H54 (cell line): ENCODE measurements around the gene FAM53B.

Experiments
- DNase-seq: peaks from one replicate; pipeline ENCODE4 v3.0.0; 2011; ENCODE audit warnings: low spot score, mixed read lengths; ENCODE audit not compliant: insufficient read length
- FAIRE-seq: peaks from 3 replicates; lab custom pipeline; 2011; peaks lifted over from hg19 to GRCh38; lab: Jason Lieb, UNC
- POLR2A ChIP-seq: IDR thresholded peaks from 2 replicates; pipeline ENCODE4 v1.6.1; 2011; ENCODE audit warnings: low read depth, mild to moderate bottlenecking, low read length

The FAM53B gene

DNA sequence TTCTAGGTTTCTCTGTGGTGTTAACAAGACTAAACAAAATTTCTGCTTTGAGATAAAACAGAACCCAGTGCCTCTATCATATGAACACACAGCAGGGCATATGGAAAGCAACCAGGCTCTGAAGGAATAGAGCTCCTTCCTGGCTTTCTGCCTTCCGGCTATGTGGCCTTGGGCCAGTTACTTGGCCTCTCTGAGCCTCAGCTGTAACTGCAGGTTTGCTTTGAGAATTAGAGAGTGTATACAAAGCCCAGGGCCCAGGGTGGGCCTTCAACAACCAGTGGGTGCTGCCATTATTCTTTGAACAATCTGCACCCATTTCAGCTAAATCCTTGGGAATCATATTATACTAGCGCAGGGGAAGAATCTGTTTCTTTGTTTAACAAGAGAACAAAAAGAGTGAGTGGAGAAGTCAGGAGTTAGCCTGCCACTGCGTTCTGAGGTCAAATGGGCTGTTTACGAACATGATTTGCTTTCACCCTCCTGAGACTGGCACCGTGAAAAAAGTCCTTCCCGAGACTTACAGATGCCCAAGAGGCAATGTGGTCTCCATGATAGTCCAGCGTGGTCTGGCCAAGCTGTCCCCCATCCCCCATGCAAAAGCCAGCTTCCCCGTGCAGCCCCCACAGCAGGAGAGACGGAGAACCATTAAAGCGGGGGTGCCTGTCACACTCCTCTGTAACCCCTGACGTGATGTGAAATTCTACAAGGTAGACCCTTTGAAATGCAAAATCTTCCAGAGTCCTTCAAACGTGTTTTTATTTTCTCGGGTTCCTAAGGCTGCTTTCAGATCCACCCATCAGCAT is 4.9 kb downstream of the FAM53B start:
- FAIRE-seq (no peak), DNase-seq (no peak)
- no peak for TF ChIP-seq POLR2A

DNA sequence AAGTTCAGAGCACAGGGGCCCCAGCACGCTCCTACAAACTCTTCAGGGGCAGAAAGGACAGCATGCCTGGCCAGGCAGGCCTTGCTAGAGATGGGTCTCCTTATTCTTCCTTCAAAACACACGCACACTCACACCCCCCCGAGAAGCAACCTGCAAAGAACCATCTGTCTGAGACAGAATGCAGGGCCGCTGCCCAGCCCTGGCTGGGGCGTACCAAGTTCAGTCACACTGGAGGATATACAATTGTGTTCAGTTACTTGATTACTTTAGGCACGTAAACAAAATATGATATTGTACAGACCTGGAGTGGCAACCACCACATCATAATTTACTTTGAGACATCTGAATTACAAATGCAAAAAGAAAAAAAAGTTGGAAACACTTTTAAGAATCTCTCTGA is 5.7 kb downstream of the FAM53B start:
- no peak for DNase-seq
- no peak for TF ChIP-seq POLR2A
- FAIRE-seq, result no peak

DNA sequence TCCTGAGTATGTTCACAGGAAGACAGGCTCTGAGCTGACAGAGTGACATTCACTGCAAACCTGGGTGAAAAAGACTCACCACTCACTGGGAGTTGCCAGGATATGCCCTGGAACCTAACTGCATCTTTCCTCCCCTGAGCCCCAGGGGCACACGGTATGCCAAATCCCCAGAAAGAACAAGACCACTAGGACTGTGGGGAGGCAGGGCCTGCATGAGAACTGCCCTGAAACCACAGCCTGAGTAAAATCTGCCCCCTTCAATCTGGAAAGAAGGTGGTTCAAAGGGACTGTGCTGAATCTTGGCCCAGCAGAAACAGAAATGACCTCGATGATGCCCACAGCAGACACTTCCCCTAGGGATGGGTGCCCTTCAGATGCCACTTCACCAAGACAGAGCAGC is 6.5 kb downstream of the FAM53B start:
- DNase-seq, result no peak
- FAIRE-seq, result no peak

GRCh38 chr10:124737221-124737620 is 7.0 kb downstream of the FAM53B start:
- no peak for DNase-seq
- no peak for TF ChIP-seq POLR2A
- FAIRE-seq, result no peak

More for the DNA sequence above, 6.5 kb downstream of the FAM53B start:
- no peak for TF ChIP-seq POLR2A

DNA sequence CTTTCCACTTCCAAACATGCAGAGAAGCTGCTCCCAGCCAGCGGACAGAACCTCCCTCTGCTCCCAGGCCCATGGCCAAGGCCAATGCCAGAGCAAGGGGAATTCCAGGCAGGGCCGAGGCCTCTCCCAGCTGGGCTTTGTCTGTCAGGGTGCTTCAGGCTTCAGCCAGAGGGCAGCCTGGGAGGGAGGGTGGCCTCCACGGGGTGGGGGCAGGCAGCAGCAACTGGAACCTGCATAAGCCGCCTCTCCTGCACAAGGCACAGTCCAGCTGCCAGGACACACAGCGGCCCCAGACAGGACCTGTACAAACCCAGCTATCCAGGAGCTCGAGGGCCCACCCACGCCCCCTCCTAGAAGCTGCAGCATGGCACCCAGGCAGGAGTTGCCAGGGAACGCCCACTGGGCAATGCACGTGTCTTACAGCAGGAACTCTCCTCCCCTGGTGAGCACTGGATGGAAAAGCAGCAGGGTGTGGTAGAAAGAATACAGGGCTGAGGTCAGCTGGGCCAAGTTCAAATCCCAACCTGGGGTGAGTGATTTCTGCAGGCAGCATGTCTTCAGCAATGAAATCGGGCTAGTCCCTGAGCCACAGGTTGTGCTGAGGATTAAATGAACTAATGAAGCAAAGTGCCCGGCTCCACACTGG is 7.6 kb downstream of the FAM53B start:
- no peak for TF ChIP-seq POLR2A
- peak; percentile 74 for DNase-seq
- FAIRE-seq, result peak; percentile 96

DNA sequence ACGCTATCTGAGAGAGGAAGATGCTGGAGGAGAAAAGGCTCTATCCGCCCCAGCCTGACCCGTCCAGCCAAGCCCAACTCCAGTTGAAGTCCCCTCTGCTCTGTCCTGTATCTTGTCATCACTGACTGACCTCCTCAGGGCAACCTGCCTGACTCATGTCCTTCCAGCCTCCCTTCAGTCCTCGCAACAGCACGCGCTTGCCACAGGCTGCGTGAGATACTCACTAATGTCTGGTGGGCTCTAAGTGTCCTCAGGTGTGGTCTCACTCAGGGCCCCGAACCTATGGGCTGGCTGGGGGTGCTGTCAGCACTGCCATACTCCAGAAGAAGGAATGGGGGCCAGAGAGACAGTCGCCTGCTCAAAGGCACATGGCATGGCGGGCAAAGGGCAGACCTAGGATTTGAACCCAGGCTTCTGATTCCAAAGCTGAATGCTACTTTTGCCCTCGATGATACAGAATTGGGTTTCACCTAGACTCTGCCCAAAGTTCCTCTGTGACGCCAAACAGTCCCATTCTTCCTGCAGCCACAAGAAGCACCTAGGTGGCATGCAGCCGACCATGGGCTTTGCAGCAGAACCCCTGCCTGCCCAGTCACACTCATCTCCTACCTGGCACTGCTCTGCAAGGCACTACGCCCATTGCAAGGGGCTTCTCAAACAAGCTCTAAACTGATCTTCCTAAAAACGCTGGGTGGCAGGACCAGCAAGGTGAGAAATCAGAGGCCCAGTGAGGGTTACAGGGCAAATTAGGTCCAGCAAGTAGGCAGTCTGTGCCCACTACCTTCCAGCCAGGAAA is 8.5 kb downstream of the FAM53B start:
- FAIRE-seq (no peak), DNase-seq (no peak)
- TF ChIP-seq POLR2A, result no peak

- DNase-seq (no peak), FAIRE-seq (no peak)
- TF ChIP-seq POLR2A, result no peak
Observed at GRCh38 chr10:124734311-124735166, 9.6 kb downstream of the FAM53B start.

DNA sequence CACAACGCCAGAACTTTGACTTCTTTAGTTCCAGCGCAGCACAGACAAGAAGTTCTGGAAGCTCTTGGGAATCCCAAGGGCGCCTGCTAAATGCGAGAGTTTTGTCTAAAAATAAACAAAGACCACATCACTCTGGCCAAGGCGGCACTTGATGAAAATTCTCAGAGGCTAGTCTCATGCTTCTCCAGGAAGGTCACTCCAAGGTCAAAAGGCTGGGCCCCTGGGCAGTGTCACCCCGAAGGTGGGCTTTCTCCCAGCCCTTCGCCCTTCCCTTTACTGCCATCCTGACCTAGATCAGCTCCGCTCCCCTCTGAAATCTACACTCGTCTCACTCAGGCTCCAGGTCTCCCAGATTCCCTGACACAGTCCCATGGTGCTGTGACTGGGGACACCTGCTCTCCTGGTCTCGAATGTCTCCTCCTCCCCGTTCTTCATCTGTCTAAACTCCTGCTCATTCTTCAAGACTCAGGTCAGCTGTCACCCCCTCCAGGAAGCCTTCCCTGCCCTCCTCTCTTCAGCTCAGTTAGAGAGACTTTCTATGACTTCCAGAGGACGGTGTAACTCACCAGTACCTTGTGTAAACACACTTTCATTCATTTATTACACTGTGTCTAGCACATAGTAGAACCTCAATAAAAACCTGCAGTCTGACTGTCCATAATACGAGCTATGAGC is 10.5 kb downstream of the FAM53B start:
- DNase-seq, result no peak
- FAIRE-seq, result no peak
- no peak for TF ChIP-seq POLR2A

DNA sequence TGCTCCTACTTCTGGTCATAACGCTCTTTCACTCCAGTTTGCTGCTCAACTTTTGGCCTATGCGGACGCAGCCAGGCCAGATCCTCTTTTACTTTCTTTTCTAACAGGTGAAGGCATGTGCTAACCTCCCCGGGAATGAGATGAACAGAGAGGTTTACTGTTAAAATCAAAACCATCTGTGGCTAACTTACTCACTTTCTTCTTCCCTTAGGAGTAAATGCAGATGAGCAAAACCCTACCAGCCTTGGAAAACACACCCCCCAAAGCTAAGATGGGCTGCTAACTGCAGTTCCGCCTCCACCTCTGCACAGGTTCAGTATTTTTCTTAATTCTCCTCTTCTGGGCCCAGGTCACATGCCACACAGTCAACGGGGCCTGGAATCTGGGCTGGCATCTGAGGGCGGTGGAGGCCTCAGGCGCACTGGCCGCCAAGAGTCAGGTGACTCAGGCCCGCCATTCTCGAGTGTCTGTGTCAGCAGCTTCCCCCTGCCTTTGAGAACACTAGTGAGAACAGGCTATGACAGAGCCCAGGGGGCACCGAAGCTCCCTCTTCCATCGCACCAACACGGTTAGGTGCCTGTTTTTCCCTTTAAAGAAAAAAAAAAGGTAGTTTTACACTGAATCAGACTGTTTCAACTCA is 11.1 kb downstream of the FAM53B start:
- DNase-seq (no peak), FAIRE-seq (no peak)
- TF ChIP-seq POLR2A, result no peak

DNA sequence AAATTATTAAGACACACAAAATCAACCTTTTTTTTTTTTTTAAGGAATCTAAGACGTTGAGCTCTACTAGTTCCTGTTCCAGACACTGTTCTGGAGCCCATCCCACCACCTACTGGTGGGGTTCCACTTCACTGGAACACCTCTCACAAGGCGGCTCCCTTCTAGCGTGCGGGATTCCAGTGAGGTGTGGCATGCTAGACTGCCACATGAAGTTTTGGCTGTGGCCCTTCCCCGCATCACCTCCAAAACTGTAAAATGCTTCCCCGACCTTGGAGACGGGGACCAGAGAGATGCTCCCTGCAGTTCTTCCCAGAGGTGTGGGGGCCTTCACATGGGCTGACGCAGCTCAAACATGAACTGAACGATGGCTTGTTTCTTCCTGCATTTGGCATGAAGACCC is 12.6 kb downstream of the FAM53B start:
- FAIRE-seq (no peak), DNase-seq (no peak)

DNA sequence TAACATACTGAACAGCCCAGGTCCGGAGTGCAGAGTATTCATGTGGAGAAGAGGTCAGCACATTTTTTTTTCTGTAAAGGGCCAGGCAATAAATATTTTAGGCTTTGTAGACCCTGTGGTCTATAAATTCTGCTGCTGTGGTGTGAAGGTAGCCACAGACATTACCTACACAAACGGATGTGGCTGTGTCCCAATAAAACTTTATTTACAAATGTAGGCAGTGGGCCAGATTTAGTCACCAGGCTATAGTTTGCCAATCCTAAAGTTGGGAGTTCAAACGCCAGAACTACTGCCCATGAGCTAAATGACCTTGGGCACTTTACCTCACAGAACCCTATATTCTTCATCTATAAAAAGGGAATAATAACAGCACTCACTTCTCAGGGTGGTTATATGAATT is 13.4 kb downstream of the FAM53B start:
- TF ChIP-seq POLR2A, result no peak
- no peak for DNase-seq
- no peak for FAIRE-seq

More for the DNA sequence above, 12.6 kb downstream of the FAM53B start:
- TF ChIP-seq POLR2A, result no peak
